Esophagus (tissue), 2 donors: ENCODE measurements around the gene ITPR1. TPM values are rescaled to one million over a fixed set of nuclear protein-coding genes. Genes with fewer than 3 reads are reported as not detected.

ENCODE experiments used
- H3K27ac ChIP-seq, 2 donors: one replicate each; pipeline ENCODE4 v1.5.1; 2013; ENCODE audit warnings: low read depth in 2 of 2, mild to moderate bottlenecking in 2 of 2, inconsistent platforms in 1 of 2, low read length in 1 of 2, moderate library complexity in 1 of 2
- H3K27me3 ChIP-seq, 2 donors: one replicate each; pipeline ENCODE4 v1.6.1; 2013; ENCODE audit warnings: low read length in 2 of 2, control low read depth in 1 of 2, mild to moderate bottlenecking in 1 of 2; ENCODE audit not compliant: insufficient read depth in 2 of 2, control insufficient read depth in 1 of 2
- H3K36me3 ChIP-seq, 2 donors: one replicate each; pipeline ENCODE4 v1.6.1; 2013; ENCODE audit warnings: low read length in 1 of 2; ENCODE audit not compliant: control insufficient read depth in 2 of 2, insufficient read depth in 2 of 2
- H3K4me1 ChIP-seq, 2 donors: one replicate each; pipeline ENCODE4 v1.6.1; 2013; ENCODE audit warnings: low read length in 1 of 2; ENCODE audit not compliant: control insufficient read depth in 2 of 2, insufficient read depth in 2 of 2
- H3K4me3 ChIP-seq, 2 donors: one replicate each; pipeline ENCODE4 v1.5.1; 2013; ENCODE audit warnings: low read length in 2 of 2, mild to moderate bottlenecking in 2 of 2, low read depth in 1 of 2, moderate library complexity in 1 of 2
- H3K9me3 ChIP-seq, 2 donors: one replicate each; pipeline ENCODE4 v1.6.1; 2013; ENCODE audit warnings: mild to moderate bottlenecking in 2 of 2, low read depth in 1 of 2, low read length in 1 of 2, moderate library complexity in 1 of 2; ENCODE audit not compliant: control insufficient read depth in 2 of 2, insufficient read depth in 1 of 2
- WGBS, 2 donors: extraction: QIAGEN DNeasy Blood & Tissue Kit; methylation state at CpG; one replicate each; pipeline ENCODE4 v1.1.7; 2013; 5-methylcytosine and 5-hydroxymethylcytosine counted together
- polyA plus RNA-seq, 2 donors: library from polyadenylated mRNA; stranded (reverse); fragments of 200-250 nt; gene quantifications; one replicate each; pipeline ENCODE4 v1.2.3, GENCODE V29; 2013
- donor health status: healthy with polysubstance abuse.
- donor health status: Bipolar disorder and iron deficiency.

ITPR1 gene
- polyA plus RNA-seq, 2 donors = 7.5 to 16.3 TPM

GRCh38 chr3:4841776-4842440 is 348.8 kb downstream of the ITPR1 start:
- WGBS, 2 donors = 72 to 73% methylated on average over 3 of the region's 3 CpGs
- Histone ChIP-seq H3K9me3 (no peaks in the 10 kb centered on the region), H3K4me3 (no peak overlapping the region), H3K36me3 (peaks cover under 1 to 4% of the 10 kb centered on the region in 2 donors), H3K27ac (peak overlapping the region; percentile 40 to 59), H3K27me3 (no peaks in the 10 kb centered on the region), H3K4me1 (no peaks in the 10 kb centered on the region)

DNA sequence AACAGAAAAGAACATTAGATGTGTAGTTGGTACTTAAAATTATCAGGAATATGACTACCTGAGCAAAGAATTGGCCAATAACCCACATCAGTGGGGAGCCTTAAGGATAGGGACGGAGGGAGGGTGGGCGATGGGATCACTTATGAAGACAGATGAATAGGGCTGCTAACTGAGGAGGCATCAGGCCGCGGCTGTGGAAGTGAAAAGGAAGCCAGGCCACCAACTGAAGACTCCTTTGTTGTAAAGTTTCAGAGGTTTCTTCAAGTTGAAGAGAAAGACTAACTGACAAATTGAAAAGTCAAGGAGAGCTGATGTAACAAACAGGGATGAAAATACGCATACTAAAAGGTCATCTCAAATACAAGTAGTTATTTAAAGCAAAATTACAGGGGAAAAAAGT is 350.5 kb downstream of the ITPR1 start:
- H3K9me3 ChIP-seq = no peaks in the 10 kb centered on the region

GRCh38 chr3:4845882-4846281 is 352.7 kb downstream of the ITPR1 start:
- H3K4me3 ChIP-seq = no peak overlapping the region
- H3K36me3 ChIP-seq = no peaks in the 10 kb centered on the region
- H3K27me3 ChIP-seq = no peaks in the 10 kb centered on the region
- 71 to 74% methylated on average over 3 of the region's 3 CpGs for WGBS, 2 donors
- no peaks in the 10 kb centered on the region for H3K4me1 ChIP-seq
- no peak overlapping the region for H3K27ac ChIP-seq
- no peaks in the 10 kb centered on the region for H3K9me3 ChIP-seq

More for the DNA sequence above, 350.5 kb downstream of the ITPR1 start:
- H3K4me3 ChIP-seq = no peak overlapping the region
- 95 to 97% methylated on average over 5 of the region's 5 CpGs for WGBS, 2 donors
- no peaks in the 10 kb centered on the region for H3K36me3 ChIP-seq
- no peaks in the 10 kb centered on the region for H3K4me1 ChIP-seq
- H3K27me3 ChIP-seq = no peaks in the 10 kb centered on the region
- no peak overlapping the region for H3K27ac ChIP-seq

DNA sequence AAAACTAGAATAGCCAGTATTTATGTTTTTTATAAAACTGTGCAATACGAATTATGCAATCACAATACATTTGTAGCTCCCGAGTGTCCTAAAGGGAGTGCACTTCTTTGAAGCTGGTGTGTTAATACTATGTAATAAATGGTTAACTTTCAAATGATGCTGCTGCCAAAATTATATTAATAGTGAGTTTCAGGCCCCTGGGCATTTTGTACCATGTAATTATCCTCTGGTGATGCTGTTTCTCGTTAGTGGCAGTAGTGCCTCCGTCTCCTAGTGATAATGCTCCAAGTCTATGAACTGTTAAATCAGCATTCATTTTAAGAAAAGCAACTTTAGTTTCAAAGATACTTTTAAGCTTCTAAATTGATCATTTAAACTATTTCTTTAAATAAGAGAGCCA is 353.4 kb downstream of the ITPR1 start:
- Histone ChIP-seq H3K36me3 (no peaks in the 10 kb centered on the region), H3K4me1 (no peaks in the 10 kb centered on the region), H3K27me3 (no peaks in the 10 kb centered on the region), H3K4me3 (no peak overlapping the region), H3K27ac (no peak overlapping the region), H3K9me3 (no peaks in the 10 kb centered on the region)
- 57 to 70% methylated on average over 4 of the region's 4 CpGs for WGBS, 2 donors

DNA sequence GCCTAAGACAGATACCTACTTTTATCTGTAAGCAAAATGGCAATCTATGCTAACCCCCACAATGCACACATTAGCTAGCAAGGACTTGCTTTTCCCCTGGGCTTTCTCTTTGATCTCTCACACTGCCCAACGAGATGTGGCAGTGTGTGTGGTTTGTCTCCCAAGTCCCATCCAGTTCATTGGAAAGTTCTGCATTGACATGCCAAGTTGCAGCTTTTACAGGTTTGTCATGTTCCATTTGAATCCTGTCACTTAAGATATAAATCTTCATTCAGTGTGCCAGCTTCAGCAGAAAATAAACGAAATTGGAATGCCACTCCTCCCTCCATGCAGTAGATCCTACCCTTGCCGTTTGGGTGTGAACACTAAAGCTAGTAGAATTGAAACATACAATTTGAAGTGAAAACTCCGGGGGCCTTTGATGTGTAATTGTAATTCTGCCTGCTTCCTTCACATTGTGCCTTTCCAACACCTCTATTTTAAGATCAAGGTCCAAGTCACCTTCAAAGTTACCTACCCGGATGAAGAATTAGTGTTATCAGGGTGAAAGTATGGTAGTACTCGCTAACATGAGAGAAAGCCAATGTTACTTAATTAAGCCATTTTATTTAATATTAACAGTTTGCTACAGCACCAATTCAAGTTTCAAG is 355.2 kb downstream of the ITPR1 start:
- H3K4me1 ChIP-seq = peaks cover 0 to under 1% of the 10 kb centered on the region in 2 donors
- no peaks in the 10 kb centered on the region for H3K9me3 ChIP-seq
- peak overlapping the region; percentile 70 to 74 for H3K27ac ChIP-seq
- H3K36me3 ChIP-seq = no peaks in the 10 kb centered on the region
- H3K4me3 ChIP-seq = no peak overlapping the region
- WGBS, 2 donors = 45 to 48% methylated on average over 6 of the region's 6 CpGs
- H3K27me3 ChIP-seq = no peaks in the 10 kb centered on the region

GRCh38 chr3:4849136-4849535 is 356.0 kb downstream of the ITPR1 start:
- no peaks in the 10 kb centered on the region for H3K27me3 ChIP-seq
- H3K4me1 ChIP-seq = peaks cover 0 to 2% of the 10 kb centered on the region in 2 donors
- H3K9me3 ChIP-seq = no peaks in the 10 kb centered on the region
- peak overlapping the region in 1 of 2 donors; percentile 70 for H3K27ac ChIP-seq
- H3K4me3 ChIP-seq = no peak overlapping the region
- no peaks in the 10 kb centered on the region for H3K36me3 ChIP-seq
- 48 to 61% methylated on average over 3 of the region's 3 CpGs for WGBS, 2 donors

DNA sequence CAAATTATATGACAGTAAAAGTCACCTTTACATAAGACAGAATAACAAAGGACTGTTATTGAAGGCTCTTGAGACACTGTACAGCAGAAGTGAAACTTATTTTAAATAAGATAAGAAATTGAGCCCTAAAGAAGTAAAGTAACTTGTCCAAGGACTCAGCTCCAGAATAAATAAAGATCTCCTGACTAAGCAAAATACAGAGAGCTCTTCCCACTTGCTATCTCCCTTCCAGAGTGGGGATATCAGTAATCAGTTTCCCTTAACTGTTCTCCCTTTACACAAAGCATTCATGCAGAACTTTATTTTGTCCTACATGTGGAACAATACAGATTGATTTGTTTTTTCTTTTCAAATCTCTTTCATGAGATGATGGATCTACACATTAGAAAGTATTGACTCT is 356.6 kb downstream of the ITPR1 start:
- Histone ChIP-seq H3K27me3 (no peaks in the 10 kb centered on the region), H3K27ac (no peak overlapping the region), H3K36me3 (no peaks in the 10 kb centered on the region)

DNA sequence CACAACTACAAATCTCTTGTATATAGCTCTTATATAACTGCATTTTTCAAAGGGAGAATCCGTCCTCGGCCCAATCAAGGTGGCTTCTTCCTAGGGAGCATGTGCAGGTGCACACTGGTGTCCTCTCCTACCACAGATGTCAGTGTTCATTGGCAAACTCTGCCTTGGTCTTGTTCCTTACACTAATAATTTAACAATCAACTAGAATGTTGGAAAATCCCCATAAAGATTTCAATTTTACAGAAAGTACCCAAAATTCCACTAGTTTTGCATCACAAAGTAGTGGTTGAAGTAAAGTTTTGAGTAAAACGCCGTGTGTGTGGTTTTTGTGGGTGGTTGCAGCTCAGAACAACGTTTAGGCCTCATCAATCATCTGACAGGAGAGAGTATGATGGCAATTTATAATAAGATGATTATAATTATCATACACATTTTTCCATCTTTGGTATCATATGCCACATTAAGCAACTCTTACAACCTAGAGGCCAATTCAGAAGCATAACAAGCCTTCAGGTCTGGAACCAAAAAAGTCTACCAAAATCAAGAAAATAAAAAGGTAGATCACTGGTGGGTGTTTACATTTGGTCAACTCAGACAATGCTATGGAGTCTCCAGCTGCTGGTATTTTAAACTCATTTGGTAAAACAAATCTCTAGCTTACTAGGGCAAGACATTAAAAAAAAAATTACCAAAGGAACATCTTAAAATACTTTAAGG is 357.2 kb downstream of the ITPR1 start:
- H3K36me3 ChIP-seq = no peaks in the 10 kb centered on the region
- no peak overlapping the region for H3K27ac ChIP-seq
- no peaks in the 10 kb centered on the region for H3K27me3 ChIP-seq
- no peaks in the 10 kb centered on the region for H3K9me3 ChIP-seq
- WGBS, 2 donors = 51 to 59% methylated on average over 5 of the region's 5 CpGs
- H3K4me1 ChIP-seq = peaks cover 0 to 2% of the 10 kb centered on the region in 2 donors
- H3K4me3 ChIP-seq = no peak overlapping the region

More for the DNA sequence above, 356.6 kb downstream of the ITPR1 start:
- no peak overlapping the region for H3K4me3 ChIP-seq
- peaks cover 0 to 2% of the 10 kb centered on the region in 2 donors for H3K4me1 ChIP-seq
- H3K9me3 ChIP-seq = no peaks in the 10 kb centered on the region

- no peaks in the 10 kb centered on the region for H3K36me3 ChIP-seq
- peaks cover 0 to 2% of the 10 kb centered on the region in 2 donors for H3K4me1 ChIP-seq
- no peaks in the 10 kb centered on the region for H3K9me3 ChIP-seq
- H3K27me3 ChIP-seq = no peaks in the 10 kb centered on the region
- no peak overlapping the region for H3K27ac ChIP-seq
- H3K4me3 ChIP-seq = no peak overlapping the region
- 78 to 79% methylated on average over 3 of the region's 3 CpGs for WGBS, 2 donors
Observed at GRCh38 chr3:4850928-4851265, 357.7 kb downstream of the ITPR1 start.
